ENCODE measurements around the gene HTR3B.

Gene HTR3B

DNA sequence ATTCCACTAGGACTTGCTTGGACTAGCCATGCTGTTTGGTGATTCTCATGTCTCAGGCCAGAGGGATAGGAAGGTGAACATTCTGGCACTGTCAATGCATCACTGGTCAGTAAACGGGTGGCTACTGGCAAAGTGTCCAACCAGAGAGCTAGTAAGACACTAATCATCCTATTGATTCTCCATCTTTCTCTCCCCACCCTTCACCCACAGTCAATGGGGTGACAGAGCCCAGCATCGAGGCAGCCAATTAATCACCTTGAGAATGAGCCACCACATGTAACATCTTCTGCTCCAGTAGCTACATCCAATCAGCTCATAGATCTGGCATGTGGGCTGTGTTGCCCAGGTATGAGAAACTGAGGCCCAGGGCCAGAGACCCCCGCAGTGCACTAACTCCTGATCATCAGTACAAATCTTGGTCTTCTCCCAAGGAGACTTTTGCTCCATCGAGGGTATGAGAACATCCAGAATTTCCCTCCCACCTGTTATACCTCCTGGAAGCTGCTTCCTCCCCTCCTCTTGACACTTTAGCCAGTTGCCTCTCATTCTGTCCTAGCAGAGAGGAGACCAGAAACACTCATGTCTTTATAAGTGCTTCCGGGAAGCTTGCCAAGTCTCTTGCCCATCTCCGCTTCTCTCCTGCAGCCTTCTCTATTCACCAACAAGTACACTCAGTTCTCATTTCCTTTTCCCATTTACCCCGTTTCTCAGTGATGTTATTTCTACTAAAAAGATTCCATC is 87.3 kb downstream of the HTR3B start:
- DNase-seq, result no peak

GRCh38 chr11:113992459-113993110 is 88.0 kb downstream of the HTR3B start:
- no peak for DNase-seq

GRCh38 chr11:113994077-113994954 is 89.7 kb downstream of the HTR3B start:
- no peak for DNase-seq
